ENCODE results near the gene ADGRD1.

DNA sequence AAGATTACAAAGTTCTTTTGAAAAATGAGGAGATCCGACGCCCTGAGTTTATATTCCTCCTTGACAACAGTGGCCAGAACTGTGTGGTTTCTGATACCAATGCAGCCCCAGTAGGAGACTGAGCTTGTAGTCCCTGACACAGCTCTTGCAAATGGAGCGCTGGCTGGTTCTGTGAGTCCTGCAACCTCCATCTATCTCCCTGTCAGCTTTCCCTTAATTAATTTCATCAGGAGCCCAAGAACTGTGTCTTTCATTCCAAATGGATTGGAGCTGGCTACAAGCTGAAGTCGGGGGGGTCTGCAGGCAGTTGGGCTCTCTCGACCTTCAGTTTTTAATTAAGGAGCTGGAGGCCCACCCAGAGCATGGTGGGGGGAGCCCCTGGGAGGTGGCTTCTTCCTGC is 160.6 kb downstream of the ADGRD1 start:
- TF ChIP-seq, protein P1, sequence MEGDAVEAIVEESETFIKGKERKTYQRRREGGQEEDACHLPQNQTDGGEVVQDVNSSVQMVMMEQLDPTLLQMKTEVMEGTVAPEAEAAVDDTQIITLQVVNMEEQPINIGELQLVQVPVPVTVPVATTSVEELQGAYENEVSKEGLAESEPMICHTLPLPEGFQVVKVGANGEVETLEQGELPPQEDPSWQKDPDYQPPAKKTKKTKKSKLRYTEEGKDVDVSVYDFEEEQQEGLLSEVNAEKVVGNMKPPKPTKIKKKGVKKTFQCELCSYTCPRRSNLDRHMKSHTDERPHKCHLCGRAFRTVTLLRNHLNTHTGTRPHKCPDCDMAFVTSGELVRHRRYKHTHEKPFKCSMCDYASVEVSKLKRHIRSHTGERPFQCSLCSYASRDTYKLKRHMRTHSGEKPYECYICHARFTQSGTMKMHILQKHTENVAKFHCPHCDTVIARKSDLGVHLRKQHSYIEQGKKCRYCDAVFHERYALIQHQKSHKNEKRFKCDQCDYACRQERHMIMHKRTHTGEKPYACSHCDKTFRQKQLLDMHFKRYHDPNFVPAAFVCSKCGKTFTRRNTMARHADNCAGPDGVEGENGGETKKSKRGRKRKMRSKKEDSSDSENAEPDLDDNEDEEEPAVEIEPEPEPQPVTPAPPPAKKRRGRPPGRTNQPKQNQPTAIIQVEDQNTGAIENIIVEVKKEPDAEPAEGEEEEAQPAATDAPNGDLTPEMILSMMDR (IDR thresholded peaks at IDR 0.05; ENCODE audit: low read length) = no peak
- no peak for TF ChIP-seq EZH2 (IDR thresholded peaks at IDR 0.05; ENCODE audit: borderline replicate concordance, low read length)

Measured in OCI-LY1 (cell line).